KOPT-K1 (cell line): Measurements from ENCODE around the gene SLK.

Source experiments
- H3K27ac ChIP-seq: fragments of 200-600 bp; sonication (generic); 2 replicates; pipeline ENCODE4 v1.5.1; 2016; ENCODE audit warnings: antibody characterized with exemption, mild to moderate bottlenecking, low read depth, low read length; ENCODE audit not compliant: poor library complexity, severe bottlenecking
- H3K36me3 ChIP-seq: fragments of 200-600 bp; sonication (generic); 2 replicates; pipeline ENCODE4 v1.5.1; 2017; ENCODE audit warnings: antibody characterized with exemption, mild to moderate bottlenecking, low read length, moderate library complexity; ENCODE audit not compliant: insufficient read depth
- H3K9me3 ChIP-seq: fragments of 200-600 bp; sonication (generic); 2 replicates; pipeline ENCODE4 v1.5.1; 2017; ENCODE audit warnings: antibody characterized with exemption, low read length, mild to moderate bottlenecking; ENCODE audit not compliant: insufficient read depth, poor library complexity, severe bottlenecking

The SLK gene

DNA sequence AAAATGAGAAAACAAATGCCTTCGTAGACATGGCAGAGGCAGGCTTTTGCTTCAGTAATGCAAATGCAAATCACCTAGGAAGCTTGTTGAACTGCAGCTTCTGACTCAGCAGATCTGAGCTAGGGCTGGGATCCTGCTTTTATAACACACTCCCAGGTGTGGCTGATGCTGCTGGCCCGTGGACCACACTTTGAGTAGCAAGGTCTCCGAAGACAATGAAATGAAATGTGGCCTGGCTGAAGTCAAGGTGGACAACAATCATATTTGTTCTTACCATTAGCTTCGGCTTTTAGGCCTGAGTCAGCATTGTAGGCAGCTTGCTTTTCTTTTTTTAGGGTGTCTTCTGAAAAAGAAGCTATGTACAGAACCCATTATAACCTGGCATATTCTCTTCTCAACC lies 92.4 kb downstream of the SLK start:
- H3K36me3 ChIP-seq = no peaks in the 10 kb centered on the region
- H3K9me3 ChIP-seq = no peaks in the 10 kb centered on the region

DNA sequence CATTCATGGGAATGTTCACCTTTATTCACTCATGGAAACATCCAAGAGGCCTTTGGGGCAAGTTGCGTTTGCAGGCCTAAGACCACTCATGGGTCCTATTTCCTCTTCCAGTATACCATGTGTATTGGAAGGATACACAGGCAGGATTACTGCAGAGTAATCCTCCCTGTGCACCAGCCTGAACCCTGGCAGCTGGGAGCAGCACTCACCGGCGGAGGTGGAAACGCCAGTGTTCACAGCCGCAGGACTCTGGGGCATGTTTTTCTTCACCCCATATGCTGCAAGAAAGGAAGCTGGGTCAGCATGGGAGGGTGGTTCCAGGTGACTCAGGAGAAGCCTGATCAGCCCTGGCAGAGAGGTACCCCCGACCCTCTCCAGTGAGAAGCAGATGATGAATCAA lies 94.3 kb downstream of the SLK start:
- Histone ChIP-seq H3K27ac (no peak overlapping the region), H3K36me3 (no peaks in the 10 kb centered on the region), H3K9me3 (no peaks in the 10 kb centered on the region)

More for the DNA sequence above, 92.4 kb downstream of the SLK start:
- H3K27ac ChIP-seq = no peak overlapping the region

DNA sequence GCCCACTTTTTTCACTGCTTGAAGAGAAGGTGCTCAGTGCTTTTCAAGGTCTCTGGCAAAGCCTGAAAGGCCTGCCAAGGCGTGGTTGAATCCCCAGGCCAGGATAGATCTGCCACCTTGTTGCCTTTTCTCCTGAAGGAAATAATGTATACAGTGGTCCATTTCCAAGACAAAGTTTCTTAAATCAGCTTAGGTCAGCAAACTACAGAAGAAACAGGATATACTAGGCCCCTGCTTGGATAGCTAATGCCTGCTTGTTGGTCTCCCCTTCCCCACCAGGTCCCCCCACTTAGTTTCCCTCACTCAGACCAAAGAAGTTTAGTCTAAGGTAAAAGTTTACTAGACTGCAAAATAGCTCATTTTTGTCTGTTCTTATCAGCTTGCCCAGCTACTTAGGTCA lies 98.8 kb downstream of the SLK start:
- no peaks in the 10 kb centered on the region for H3K36me3 ChIP-seq
- H3K27ac ChIP-seq = no peak overlapping the region
- H3K9me3 ChIP-seq = no peaks in the 10 kb centered on the region

DNA sequence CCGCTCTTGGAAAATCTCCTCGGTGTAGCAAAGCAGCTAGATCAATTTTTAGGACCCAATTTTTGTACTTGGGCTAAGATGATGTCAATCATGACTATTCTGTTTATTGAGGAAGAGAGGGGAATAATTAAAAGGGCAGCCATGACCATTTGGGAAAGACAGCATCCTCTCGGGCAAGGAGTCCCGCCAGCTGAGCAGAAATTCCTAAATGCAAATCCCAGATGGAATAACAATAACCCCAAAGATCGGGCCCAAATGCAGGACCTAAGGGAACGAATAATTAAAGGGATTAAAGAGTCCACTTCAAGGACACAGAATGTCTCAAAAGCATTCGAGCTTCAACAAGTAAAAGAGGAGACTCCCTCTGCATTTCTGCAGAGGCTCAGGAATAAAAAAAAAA lies 100.0 kb downstream of the SLK start:
- no peaks in the 10 kb centered on the region for H3K9me3 ChIP-seq
- H3K27ac ChIP-seq = no peak overlapping the region
- no peaks in the 10 kb centered on the region for H3K36me3 ChIP-seq

DNA sequence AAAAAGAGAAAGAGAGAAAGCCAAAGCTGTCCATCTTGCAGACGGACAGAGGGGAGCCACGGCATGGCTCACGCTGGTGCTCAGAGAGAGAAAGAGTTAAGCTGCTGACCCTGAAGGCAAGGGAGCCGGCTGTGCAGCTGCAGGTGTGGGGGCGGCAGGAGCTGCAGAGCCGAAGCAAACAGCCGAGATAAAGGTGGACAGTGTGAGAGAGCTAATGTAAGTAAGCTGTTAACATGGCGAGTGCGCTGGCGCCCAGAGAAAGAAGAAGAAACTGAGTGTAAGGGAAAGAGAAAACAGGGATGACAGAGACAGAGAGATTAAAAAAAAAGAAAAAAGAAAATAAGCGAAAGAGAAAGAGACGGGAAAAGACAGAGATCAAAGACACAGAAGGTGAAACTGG lies 100.6 kb downstream of the SLK start:
- no peaks in the 10 kb centered on the region for H3K36me3 ChIP-seq
- no peaks in the 10 kb centered on the region for H3K9me3 ChIP-seq
- H3K27ac ChIP-seq = no peak overlapping the region

DNA sequence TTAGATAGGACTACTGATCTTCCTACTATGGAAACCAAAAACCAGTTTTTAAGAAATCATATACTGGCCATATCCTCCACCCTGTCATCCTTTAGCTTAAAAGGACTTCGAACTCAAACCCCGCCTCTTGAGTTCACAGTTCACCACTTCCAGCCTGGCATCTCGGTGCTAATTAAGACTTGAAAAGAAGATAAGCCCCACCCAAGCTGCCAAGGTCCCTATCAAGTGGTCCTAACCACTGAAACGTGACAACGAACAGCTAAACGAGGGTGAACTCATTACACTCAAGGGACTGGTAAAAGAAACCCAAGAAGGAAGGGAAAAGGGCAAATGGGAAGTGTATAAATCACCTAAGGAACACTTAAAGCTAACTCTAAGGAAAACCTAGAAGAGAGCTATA lies 102.7 kb downstream of the SLK start:
- no peak overlapping the region for H3K27ac ChIP-seq
- no peaks in the 10 kb centered on the region for H3K9me3 ChIP-seq
- H3K36me3 ChIP-seq = no peaks in the 10 kb centered on the region

DNA sequence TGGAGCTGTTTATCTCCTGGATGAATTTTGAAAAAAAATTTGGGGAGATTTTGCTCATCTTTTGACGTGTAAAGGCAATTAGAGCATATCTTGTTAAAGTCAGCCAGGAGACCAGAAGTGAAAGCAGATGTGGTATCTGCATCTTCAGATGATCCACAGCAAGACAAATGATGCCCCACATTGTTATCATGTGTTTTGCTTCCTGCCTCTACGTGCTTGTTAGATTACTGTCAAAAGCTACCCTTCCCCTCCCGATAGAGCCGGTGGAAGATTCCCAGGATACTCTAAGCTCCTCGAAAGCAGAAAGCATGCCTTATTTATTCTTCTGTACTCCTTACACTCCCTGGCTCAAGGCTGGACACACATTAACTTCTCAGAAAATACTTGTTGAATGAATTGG lies 105.8 kb downstream of the SLK start:
- H3K36me3 ChIP-seq = no peaks in the 10 kb centered on the region
- H3K9me3 ChIP-seq = no peaks in the 10 kb centered on the region
- no peak overlapping the region for H3K27ac ChIP-seq

DNA sequence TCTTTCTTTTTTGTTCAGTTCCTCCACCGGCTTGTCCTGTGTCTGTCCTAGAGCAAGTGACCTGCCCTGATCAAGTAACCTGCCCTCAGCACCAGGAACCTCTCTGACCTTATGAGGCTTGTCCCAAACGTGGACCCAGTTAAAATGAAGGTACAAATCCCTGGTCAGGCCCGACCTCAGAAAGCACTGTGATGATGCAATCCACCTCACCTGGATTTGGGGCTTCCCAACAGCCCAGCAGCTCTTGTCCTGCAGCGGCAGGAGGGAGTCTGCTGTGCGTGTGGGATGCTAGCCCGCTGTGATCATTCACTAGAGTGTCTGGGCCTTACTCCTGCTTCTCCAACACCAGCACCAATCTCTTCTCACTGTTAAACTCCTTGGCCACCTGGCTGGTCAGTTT lies 107.6 kb downstream of the SLK start:
- no peaks in the 10 kb centered on the region for H3K36me3 ChIP-seq
- no peaks in the 10 kb centered on the region for H3K9me3 ChIP-seq
- no peak overlapping the region for H3K27ac ChIP-seq

DNA sequence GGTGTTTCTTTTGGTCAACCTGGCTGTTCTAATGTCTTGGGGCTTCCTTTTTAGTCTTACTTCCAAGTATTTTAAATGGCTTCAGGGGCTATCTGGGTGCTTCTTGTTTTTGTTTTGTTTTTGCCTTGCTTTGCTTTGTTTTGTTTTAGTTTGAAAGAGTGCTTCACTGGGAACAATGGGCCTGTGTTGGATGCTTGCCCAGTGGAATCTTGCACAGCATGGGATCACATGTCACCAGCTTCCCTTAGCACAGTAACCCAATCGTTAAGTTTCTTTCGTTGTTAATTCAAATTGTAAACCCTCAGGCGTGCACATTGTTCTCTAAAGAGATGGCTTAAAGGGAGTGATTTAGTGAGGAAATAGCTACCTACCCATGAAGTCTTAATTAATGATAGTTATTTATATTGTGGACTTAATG lies 109.8 kb downstream of the SLK start:
- H3K27ac ChIP-seq = no peak overlapping the region

DNA sequence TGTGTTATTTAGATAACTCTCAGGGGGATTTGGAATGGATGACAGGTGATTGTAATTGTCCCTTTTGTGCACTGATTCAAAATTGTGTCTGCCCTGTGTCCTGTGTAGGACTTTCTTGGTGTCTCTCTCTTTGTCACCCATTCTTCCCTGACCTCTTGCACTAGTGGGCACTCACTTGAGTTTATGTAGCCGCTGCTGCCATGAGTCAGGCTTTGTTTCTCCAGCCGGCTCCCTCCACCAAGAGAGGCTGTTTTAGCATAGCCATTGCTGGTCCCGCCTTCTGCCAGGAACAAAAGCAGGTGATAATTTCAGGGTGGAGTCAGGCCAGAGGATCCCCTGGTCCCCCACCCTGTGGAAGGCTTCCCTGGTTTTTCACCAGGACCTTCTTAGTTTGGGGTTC lies 110.3 kb downstream of the SLK start:
- Histone ChIP-seq H3K36me3 (no peaks in the 10 kb centered on the region), H3K9me3 (no peaks in the 10 kb centered on the region), H3K27ac (no peak overlapping the region)

More for the DNA sequence above, 109.8 kb downstream of the SLK start:
- Histone ChIP-seq H3K9me3 (no peaks in the 10 kb centered on the region), H3K36me3 (no peaks in the 10 kb centered on the region)

DNA sequence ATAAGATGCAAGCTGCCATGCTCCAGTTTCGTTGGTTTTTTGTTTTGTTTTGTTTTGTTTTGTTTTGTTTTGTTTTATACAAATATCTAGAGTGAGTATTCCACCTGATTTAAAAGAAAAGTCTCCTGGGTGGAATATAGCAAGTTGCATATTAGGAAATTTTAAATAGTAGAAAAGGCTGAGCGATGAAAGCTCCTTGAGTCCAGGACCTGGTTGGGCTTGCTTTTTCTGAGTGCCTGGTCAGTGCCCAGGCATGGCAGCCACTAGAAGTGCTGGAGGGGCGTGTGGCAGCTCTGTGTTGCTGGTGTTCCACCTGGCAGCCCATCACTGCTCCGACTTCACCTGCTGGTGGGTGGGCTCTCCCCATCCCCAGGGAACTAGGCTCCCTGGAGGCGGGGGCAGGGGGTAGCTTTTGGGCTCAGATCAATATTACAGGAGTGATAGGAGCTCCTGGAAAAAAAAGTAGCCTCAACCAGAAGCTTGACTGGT lies 110.8 kb downstream of the SLK start:
- no peaks in the 10 kb centered on the region for H3K9me3 ChIP-seq
- H3K36me3 ChIP-seq = no peaks in the 10 kb centered on the region
- H3K27ac ChIP-seq = no peak overlapping the region
